GM12801 (cell line): ENCODE measurements around the gene UCP3.

Experiments used
- CTCF ChIP-seq: IDR thresholded peaks from one replicate; pipeline ENCODE4 v1.5.1; 2011; ENCODE audit warnings: control low read depth; ENCODE audit not compliant: insufficient read length; ENCODE audit errors: extremely low read depth

The UCP3 gene

GRCh38 chr11:74009675-74010305, 905 bp upstream of the UCP3 start:
- TF ChIP-seq CTCF = no peak

DNA sequence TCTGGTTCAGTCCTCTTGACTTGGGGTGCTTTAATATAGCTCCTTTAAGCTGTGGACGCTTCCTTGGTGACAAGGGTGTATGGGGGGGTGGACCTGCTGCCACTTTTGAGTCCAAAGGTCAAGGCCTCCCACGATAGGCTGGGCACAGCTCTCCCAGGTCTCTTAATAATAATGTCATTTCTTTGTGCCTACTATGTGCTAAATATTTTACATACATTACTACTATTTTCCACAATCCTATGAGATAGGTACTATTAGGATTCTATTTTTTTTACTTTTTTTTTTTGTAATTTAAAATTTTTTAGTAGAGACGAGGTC, 304 bp upstream of the UCP3 start:
- no peak for TF ChIP-seq CTCF

GRCh38 chr11:74007691-74008372, 1.1 kb downstream of the UCP3 start:
- no peak for TF ChIP-seq CTCF

- TF ChIP-seq CTCF = no peak
Observed at GRCh38 chr11:74006743-74007304, 2.1 kb downstream of the UCP3 start.

GRCh38 chr11:74005721-74006517, 3.0 kb downstream of the UCP3 start:
- TF ChIP-seq CTCF = no peak

DNA sequence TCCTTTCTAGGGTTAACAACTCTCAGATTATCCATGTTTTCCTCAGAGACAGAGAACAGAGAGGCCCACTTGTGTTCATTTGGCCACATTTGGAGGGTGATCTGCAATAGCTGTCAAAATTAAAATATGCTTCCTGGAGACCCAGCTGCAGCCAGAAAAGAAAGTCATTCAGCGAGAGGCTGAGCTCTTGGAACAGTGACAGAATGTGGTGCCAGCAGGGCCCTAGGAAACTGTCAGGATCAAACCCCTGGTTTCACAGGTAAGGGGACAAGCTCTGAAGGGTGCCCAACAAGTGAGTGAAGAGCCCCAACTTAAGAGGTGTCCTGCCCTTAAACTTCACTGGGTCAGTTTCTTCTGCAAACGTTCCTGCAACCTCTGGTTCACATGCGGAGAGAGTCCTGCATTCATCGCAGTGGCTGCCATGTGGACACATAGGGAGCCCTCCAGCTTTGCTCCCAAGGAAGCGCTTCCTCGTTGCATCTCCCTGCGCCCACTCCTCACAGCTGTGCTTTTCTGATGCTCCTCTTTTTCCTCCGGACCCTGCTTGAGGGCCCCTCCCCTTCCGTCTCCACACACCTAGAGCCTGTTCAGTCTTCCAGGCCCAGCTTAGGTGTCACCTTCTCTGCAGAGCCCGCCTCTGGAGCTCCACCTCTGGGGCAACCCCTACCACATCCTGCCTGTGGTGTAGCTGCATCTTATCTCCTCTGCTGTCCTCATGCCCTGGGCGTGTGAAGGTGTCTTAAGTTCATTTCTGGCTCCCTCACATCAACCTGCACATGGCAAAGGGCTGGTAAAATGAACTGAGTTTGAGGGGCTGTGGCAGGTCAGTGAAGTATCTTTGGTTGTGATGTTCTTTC, 3.9 kb downstream of the UCP3 start:
- no peak for TF ChIP-seq CTCF
